ENCODE measurements around the gene PARVA.
"Not testable (repeated sequence)": the region's sequence is repeated elsewhere in the genome, so short reads cannot be mapped to it uniquely, and the experiment has no call there.

PARVA gene

GRCh38 chr11:12377106-12377823, at the start of gene PARVA:
Gene PARVA (plus strand): TSS chr11:12377571. CDS start chr11:12377648, 77 bp downstream.
- no peak for DNase-seq

- DNase-seq = no peak
Observed at GRCh38 chr11:12329169-12329568, 48.2 kb upstream of the PARVA start.

GRCh38 chr11:12329797-12330196, 47.6 kb upstream of the PARVA start:
- no peak for DNase-seq

- no peak for DNase-seq
Observed at GRCh38 chr11:12330485-12331231, 46.7 kb upstream of the PARVA start.

- peak; percentile 34 for DNase-seq
Observed at GRCh38 chr11:12331239-12331874, 46.0 kb upstream of the PARVA start.

- DNase-seq = no peak
Observed at GRCh38 chr11:12343526-12343925, 33.8 kb upstream of the PARVA start.

- DNase-seq = no peak
Observed at GRCh38 chr11:12353534-12353933, 23.8 kb upstream of the PARVA start.

GRCh38 chr11:12354750-12355545, 22.4 kb upstream of the PARVA start:
- no peak for DNase-seq

- no peak for DNase-seq
Observed at GRCh38 chr11:12356944-12357655, 20.3 kb upstream of the PARVA start.

- DNase-seq = not testable (repeated sequence)
Observed at GRCh38 chr11:12357697-12358096, 19.7 kb upstream of the PARVA start.

- DNase-seq = no peak
Observed at GRCh38 chr11:12358302-12359188, 18.8 kb upstream of the PARVA start.

- no peak for DNase-seq
Observed at GRCh38 chr11:12359761-12360160, 17.6 kb upstream of the PARVA start.

- DNase-seq = no peak
Observed at GRCh38 chr11:12361682-12362081, 15.7 kb upstream of the PARVA start.

- DNase-seq = no peak
Observed at GRCh38 chr11:12362857-12363256, 14.5 kb upstream of the PARVA start.

- DNase-seq = no peak
Observed at GRCh38 chr11:12363373-12363772, 14.0 kb upstream of the PARVA start.

GRCh38 chr11:12365965-12366575, 11.3 kb upstream of the PARVA start:
- not testable (repeated sequence) for DNase-seq

- not testable (repeated sequence) for DNase-seq
Observed at GRCh38 chr11:12367057-12367456, 10.3 kb upstream of the PARVA start.

GRCh38 chr11:12372111-12372510, 5.3 kb upstream of the PARVA start:
- no peak for DNase-seq

GRCh38 chr11:12375720-12376119, 1.7 kb upstream of the PARVA start:
- no peak for DNase-seq

GRCh38 chr11:12376259-12377081, 901 bp upstream of the PARVA start:
- DNase-seq = no peak

Measured in NK-92 treated with Interleukin-12 subunit alpha and Interleukin-12 subunit beta, amount 100 ng/mL, for 24 hours (cell line).